NCI-H345 (cell line): Measurements from ENCODE around the gene ADCK1.
"Not testable (repeated sequence)": the region's sequence is repeated elsewhere in the genome, so short reads cannot be mapped to it uniquely, and the experiment has no call there.

ENCODE experiments used
- DNase-seq: peaks from one replicate; lab custom pipeline; 2025; lab: John Stamatoyannopoulos, UW

Gene ADCK1

DNA sequence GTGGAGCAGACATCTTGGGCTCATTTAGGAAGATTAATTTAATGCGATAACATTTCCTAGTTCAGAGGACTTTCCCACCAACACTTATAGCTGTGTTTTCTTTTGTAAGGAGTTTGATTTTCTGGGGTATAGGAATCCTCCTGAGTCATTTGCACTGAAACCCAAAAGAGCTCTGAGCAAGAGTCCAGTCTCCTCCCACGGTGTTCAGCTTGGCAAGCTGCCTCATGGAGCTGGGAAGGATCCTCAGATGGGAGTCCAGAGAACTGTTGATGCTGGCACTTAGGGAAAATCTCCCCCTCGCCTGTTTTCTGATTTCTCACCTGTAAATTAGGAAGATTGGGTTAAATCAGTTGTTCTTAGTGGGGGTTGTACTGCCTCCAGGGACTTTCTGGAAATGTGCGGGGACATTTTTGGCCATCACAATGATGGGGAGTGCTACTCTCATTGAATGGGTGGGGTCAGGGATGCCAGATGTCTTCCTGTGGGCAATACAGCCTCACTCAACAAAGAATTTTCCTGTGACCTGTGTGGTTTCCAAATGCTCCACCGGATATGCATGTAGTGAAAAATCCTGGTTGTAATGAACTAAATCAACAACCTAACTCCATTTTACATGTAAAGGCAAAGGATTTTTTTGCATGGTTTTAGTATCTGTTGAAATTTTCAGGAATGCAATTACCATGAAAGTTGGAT is 150.6 kb downstream of the ADCK1 start:
- DNase-seq, result no peak

DNA sequence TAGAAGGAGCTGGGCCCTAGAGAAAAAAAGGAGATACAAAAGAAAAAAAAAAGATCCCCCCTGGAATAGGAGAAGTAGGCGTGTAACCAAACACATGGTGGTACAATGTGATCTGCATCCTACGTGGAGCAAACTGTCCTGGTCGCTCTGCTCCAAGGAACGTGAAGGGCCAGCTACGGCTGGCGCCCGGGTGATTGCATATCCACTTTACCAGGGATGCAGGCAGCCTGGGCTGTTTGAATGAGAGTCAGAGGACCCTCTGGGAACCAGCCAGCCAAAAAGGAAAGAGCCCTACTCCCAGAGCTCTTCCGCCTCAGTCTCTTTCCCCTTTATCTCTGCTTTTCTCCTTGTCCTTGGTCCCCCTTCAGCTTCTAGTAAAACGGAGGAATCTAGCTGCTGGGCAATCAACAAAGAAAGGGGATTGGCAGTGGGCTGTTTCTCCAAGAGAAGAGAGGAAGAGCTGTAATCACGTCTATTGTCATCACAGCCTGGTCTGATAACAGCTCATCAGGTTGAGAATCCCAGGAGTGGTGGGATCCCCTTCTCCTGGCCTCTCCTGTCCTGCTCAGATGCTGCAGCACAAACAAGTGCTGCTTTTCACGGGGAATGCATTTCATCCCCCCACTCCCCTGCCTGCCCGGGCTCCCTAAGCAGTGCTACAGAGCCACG is 156.0 kb downstream of the ADCK1 start:
- DNase-seq, result no peak

DNA sequence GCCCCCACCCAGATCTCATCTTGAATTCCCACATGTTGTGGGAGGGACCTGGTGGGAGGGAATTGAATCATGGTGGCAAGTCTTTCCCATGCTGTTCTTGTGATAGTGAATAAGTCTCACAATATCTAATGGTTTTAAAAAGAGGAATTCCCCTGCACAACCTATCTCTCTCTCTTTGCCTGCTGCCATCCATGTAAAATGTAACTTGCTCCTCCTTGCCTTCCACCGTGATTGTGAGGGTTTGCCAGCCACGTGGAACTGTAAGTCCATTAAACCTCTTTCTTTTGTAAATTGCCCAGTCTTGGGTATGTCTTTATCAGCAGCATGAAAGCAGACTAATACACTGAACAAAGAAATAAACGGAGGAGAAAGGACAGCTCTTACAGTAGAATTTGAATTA is 159.8 kb downstream of the ADCK1 start:
- not testable (repeated sequence) for DNase-seq

DNA sequence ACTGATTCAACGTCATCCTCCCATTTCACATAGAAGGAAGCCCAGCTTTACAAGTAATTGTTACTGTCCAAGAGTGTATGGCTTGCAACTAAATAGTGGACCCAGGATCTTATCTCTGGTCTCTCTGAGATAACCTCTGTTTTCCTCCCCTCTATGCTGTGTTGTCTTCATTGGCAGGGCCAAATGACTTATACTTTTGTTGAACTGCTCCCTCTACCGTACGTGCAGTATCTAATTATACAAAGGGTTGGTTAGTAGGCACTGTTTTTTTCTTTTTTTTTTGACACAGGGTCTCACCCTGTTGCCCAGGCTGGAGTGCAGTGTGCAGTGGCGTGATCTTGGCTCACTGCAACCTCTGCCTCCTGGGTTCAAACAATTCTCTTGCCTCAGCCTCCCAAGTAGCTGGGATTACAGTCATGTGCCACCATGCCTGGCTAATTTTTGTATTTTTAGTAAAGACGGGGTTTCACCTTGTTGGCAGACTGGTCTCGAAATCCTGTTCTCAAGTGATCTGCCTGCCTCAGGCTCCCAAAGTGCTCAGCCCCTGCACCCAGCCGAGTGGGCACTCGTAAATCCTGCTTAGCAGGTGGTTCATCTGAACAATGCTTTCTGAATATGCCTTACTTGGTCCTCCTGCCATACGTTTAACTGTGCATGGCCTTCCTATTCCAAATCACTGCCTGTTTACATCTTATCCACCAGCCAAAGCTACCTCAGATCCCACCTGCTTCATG is 162.1 kb downstream of the ADCK1 start:
- no peak for DNase-seq

DNA sequence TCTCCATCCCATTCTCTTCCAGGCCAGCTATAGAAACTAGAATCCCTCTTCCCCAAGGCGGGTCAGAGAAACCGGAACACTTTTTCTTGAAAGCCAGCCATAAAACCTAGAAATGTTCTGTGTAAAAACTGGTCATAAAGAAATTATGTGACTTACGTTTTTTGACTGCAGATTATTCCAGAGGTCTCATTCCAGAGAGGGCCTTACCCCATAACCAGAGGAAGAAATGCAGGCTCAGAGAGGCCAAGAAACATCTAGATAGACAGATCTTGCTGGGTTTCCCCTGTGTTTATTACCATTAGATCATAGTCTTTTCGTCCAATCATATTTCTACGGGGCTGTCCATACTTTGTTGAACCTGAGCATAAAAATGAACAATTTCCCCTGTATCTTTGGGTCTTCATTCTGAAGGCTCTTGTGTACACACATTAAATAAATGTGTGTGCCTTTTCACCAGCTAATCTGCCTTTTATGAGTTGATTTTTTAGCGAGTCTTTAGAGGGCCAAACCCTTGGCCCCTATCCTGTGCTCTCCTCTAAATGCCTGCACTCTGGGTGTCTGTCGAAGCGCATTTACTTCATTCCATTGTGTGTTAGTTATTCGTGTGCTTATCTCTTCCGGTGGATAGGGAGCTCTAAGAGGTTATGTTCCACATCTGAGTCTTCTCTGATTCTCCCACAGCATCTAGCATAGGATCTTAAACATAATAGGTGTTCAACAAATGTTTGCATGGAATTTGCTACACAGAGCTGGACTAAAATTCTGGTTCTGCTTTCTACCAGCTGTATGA is 163.0 kb downstream of the ADCK1 start:
- no peak for DNase-seq

DNA sequence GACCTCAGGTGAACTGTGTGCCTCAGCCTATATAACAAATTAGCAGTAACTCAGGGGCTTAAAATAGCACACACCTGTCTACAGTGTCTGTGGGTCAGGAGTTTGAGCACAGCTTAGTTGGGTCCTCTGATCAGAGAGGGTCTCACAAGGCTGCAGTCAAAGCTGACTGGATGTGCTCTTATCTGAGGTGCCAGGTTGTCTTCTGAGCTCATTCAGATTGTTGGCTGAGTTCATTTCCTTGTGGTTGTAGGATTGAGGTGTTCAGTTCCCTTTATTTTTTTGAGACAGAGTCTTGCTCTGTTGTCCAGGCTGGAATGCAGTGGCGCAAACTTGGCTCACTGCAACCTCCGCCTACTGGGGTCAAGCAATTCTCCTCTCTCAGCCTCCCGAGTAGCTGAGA is 164.7 kb downstream of the ADCK1 start:
- DNase-seq, result no peak

DNA sequence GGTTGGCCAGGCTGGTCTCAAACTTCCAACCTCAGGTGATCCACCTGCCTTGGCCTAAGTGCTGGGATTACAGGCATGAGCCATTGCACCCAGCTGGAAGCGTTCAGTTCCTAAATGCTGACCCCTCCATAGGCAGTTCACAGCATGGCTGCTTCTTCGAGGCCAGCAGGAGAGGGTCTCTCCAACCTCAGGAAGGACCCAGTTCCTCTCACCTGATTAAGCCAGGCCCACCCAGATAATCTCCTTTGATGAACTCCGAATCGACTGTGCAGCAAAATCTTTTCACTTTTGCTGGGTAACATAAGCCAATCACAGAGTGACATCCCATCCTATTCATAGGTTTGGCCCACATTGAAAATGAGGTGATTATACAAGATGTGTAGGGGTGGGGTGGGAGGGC is 165.1 kb downstream of the ADCK1 start:
- no peak for DNase-seq

DNA sequence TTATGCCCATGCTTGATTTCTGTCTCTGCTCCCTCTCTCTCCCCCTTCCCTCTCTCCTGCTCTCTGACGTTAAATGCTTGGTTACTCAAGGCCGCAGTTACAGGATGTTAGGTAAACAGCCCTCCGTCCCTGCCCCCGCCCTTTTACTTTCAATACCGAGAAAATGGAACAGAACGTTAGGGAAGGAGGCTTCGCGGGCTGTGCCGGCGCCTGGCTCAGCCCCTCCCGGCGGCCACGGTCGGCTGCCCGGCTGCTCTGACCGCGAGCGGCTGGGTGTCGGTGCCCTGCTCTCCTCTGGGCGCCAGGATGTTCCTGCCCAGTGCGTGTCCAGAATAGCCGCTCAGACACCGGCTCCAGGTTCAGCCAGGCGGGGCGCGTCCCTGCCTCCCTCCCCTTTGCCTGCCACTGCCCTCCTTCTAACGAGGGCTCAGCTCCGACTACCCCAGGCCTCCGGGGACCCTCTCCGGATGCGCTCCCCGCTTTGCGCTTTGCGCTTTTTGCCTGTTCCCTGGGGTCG is 166.1 kb downstream of the ADCK1 start:
- DNase-seq, result no peak

DNA sequence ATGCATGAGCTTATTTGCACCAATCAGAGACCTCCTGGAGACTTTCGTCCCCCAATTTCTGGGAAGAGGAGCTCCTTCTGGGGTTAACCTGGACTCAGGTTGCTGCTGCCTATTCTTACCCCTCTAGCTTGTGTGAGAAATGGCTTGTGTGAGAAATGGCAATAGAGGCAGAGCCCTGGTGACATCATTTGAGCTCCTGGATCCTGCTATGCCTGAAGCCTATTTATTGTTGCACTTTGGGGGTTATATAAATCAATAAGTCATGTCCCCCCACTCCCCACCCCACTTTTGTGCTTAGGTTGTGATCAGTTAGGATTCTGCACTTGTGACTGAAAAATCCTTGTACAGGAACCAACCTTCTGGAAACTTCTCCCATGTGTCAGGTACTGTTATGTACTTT is 167.2 kb downstream of the ADCK1 start:
- no peak for DNase-seq

DNA sequence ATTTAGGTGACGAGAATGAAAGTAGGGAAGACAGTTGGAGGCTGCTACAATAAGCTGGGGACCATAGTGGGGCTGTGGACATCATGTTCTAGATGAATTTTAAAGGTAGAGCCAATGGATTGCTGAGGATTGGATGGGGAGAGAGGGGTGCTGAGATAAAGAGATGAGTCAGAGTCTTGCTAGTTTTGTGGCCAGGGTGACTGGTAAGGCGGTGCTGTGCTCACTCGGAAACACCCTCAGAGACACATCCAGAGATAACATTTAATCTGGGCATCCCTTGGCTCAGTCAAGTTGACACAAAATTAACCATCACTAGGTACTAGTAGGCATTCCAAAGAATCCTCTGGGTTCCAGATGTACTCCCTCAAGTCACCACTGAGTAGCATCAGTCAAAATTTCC is 170.7 kb downstream of the ADCK1 start:
- DNase-seq, result no peak

DNA sequence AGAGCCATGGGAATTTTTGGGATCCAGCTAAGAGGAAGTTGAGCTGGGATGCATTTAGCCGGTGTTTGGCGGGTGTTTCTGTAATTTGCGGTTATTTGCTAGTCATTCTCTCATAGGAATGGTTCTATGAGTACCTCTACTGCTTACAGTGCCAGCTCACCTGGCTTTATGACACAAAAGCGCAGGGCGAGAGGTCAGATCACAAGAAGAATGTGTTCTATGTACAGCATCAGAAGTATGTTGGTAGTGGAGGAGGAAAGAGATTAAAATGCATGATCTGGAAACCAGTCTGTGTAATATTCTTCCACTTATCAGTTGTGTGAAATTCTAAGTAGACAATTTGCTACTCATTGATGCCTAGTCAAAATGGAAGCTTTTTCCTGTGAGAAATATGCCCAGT is 173.3 kb downstream of the ADCK1 start:
- DNase-seq, result no peak

DNA sequence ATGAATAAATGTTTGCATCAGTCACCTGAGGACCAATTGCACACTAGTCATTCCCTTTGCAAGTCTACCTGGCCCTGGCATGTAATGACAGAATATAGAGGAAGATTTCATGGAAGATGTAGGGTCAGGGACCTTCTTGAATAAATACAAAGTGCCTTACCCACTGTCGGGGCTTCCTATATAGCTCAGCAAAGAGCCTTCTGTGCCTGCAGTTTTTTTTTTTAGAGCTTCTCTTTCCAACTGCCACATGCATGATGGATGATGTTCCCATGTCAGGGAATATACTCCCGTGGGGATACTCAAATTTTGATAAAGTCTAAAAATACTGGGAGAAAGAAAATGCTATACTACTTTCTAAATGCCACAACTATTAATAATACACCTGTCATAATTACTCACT is 176.7 kb downstream of the ADCK1 start:
- no peak for DNase-seq

DNA sequence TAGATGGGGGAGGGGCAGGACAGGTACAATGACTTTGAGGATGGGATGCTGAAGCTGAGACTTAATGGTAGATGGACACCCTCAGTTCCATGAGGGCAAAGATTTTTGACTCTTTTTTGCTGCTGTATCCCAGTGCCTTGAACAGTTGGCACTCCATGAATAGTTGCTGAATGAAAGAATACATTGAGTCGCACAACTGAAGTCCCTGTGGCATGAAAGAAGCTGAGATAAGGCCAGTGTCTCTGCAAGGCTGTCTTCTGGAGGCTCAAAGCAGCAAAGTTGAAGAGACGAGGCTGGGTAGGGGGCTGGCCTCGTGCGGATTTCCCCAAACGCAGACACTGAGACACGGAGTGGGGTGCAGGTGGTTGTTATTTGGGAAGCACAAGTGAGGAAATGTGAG is 179.3 kb downstream of the ADCK1 start:
- no peak for DNase-seq

DNA sequence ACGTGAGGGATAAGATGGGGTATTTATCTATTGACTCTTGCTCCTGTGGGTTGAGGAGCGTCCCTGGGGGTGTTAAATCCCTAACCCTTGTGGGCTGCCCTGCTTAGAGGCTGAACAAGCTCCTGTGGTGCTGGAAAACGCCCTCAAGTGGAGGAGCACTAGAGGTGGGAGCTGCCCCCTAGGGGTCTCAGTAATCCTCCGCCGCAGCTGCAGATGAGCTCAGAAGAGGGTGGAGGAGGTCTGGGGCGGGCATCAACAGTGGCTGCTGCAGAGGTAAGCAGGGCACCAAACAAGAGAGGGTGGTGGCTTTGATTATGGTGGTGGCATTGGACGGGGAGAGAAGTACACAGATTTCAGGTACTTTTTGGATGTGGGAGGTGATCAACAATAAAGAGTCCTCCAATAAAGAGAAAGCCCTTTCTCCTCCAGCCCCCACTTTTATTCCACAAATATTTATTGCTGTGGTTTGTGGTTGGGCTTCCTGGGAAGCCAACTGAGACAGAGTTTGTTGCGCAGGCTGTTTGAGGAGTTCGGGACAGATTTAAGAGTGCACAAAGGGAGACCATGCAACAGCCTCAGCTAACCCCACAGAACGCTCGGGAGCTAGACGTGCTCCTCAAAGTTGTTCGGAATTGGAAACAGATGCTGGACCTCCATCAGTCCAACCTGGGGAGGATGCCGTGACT is 179.9 kb downstream of the ADCK1 start:
- DNase-seq, result peak; percentile 15

DNA sequence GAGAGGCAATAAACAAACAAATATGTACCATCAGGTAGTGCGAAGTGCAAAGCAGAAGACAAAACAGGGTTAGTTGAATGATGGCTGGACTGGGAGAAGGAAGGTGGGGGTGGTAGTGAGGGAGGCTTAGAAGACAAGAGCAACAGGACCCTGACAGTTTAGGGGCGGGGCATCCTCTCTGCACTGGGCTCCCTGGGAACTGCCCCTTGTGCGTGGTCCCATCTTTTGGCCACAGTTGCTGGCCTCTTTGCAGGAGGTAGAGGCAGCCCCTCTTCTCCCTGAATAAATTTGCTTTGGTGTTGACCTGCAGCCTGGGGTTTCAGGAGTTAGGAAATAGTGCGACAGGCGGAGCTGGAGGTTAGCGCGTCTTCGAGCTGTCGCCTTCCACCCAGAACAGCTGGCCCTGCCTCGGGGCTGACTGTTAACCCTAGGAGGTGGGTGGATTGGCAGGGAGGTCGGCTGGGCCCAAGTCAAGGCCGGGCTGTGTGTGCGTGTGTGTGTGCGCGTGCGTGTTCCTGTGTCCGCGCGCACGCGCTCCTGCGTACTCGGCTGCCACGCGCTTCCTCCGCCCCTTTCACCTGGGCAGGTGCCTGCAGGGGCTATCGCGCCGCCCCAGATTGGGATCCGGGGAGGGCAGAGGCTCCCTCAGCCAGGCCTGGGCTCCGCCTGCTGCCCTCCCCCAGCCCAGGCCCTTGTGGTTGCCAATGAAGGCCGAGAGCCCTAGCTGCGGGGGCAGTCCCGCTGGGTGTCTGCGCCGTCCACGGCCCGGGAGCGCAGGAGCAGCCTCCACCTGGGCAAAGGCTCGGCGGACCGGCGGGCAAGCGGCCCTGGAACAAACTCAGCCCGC is 180.8 kb downstream of the ADCK1 start:
- DNase-seq, result peak; percentile 80
